DMS153 (cell line): Measurements from ENCODE around the gene CACNA2D2.
A peak's percentile ranks its signal among the peaks of the same experiment; 100 is the strongest.

ENCODE experiments used
- DNase-seq: peaks from one replicate; lab custom pipeline; 2025; lab: John Stamatoyannopoulos, UW

The CACNA2D2 gene

DNA sequence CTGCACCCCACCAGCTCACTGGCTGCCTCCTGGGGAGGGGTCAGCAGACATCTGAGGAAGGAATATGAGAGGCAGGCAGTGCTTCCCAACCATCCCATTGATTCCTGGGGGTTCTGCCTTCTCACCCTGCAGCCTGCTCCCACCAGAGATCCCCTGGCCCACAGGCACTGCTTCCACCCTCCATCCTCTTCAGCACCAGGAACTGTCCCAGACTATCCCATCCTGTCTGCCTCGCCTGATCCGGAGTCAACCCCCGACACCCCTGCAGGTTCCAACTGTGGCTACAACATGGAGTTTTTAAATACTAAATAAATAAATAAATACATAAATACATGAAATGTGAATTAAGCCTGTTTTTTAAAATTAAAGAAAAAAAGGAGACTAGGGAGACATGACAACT lies 43.6 kb downstream of the CACNA2D2 start:
- DNase-seq, result no peak

DNA sequence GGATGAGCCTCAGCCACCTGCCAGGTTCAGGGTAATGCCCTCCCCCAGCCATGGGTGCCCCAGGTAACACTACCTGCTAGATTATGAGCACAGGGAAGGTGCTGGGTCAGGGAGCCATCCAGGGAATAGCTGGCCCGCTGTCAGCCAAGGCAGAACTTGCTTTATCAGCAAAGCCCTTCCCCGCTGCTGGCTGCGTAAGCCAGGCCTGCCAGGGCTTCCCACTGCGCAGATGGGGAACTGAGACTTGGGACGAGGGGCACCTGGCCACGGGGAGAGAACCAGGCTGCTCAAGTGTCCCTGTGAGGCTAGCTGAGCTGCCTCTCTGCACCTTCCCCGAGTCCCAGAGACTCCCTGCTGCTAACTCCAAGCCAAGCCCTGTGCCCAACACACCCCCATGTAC lies 45.4 kb downstream of the CACNA2D2 start:
- DNase-seq, result no peak

- no peak for DNase-seq
These were observed 48.0 kb downstream of the CACNA2D2 start for GRCh38 chr3:50455161-50456018.

- DNase-seq, result no peak
These were observed 48.9 kb downstream of the CACNA2D2 start for GRCh38 chr3:50454481-50455070.

DNA sequence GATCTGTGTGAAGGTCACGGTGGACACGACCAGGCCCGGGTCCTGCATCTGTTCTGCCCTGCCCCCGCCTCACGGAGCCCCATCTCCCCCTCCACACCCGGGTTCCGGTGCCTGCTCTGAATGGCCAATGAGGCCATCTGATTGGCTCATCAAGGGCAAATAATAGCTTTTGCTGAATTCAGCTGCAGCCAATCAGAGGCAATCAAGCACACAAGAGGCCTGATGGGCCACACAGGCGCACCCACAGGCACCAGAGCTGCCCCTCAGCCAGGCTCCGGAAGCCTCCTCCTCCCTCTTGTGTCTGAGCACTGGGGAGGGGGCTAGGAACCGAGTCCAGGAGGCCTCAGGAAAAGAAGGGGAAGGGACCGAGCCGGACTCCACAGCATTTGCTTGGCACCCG lies 49.5 kb downstream of the CACNA2D2 start:
- DNase-seq, result no peak

DNA sequence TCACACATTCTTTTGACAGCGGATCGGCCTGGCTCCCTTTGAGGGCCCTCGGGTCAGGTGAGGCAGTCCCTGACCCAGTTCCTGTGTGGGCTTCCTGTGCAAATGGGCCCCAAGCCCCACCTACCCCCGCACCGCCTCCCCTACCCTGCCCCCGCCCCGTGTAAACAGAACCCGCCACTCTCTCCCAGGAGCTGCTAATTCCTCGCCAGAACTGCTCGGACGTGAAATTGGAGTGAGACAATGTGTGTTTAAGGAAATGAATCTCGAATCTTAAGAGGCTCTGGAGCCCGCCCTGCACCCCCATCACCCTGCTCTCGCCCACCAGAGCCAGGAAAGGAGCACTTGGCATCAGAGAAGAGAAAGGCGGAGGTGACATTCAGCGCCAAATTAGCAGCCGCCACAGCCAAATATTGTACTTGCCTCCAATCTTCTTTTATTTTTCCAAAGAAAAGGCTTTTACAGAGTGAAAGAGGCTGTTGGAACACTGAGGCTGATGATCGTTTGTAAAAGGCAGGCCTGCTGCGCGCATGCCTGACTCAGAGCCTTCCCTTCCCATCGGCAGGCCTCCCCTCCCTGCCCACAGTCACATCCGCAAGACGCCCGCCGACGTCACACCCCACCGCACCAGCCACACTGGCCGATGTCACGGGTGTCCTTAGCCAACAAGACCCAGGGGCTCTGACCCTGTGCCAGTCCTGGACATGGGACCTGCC lies 53.1 kb downstream of the CACNA2D2 start:
- DNase-seq, result no peak

DNA sequence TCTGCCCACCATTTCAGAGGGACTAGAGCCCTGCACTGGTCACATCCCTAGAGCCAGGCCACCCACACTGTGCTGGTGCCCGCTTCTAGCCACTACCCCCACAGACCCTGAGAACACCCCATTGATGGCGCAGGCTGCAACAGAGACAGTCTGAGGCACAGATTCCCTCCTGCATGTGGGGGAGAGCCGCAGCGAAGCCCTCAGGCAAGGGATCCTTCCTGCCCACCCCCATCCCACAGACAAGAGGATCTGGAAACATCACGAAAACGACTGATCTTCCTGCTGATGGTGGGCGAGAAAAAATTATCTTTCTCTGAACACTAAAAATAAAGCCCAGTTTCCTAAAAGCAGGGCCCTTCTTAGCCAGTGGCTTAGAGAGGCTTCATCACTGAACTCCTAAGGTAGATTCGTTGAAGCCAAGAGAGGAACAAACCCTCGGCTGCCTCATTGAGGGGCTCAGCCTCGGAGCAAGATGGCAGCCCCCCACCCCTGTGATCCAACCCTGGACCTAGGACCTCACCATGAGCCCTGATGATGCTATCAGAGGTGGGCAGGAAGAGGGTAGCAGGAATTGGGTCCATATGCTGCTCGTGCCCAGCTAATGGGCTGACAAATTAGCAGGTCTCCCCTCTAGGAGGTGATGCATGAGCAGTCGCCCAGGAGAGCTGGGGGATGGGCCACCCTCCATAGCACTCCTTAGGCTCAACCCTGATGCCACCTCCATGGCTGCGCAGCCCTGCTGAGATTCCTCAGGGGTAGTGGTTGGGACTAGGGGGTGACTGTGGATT lies 54.5 kb downstream of the CACNA2D2 start:
- DNase-seq, result no peak

DNA sequence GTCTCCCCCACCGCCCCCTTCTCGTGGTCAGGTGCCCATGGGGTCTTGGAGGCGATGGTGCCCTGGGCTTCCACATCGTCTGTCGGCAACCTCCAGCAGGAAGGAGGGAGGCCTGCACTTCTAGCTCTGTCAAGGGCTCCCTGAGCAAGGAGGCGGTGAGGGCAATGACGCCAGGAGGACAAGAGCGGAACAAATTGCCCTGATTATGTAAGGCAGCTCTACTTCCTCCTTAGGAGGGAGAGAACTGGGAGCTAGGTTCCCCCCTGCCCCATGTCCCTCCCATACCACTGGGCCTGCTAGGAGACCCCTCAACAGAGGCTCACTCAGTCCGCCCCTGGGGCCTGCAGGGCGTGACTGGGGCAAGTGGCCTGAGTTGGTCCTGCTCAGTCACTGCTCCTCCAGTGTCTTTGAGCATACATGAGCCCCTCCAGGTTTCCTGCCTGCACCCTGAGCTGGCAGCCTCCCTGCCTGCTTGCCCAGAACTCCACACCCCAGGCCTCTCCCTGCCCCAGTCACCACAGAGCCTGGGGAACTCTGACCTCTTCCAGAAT lies 56.1 kb downstream of the CACNA2D2 start:
- no peak for DNase-seq

DNA sequence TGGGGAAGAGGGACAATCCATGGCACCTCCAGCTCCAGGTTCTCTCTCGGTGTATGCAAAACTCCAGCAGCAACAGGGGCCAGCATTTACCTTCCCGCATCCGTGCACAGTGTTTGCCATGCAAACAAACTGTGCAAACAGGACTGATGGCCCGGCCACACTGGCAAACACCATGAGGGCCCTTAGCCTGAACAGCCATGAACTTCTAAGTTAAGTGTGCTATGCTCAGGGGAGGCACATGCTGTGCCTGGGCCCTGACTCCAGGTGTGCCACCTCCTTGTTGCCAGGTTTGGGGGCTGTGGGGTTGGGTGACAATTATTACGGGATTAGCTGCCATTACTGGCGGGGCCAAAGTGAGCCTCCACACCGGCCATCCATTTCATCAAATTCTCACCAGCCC lies 57.5 kb downstream of the CACNA2D2 start:
- DNase-seq, result peak; percentile 75

GRCh38 chr3:50444782-50445181 lies 58.7 kb downstream of the CACNA2D2 start:
- DNase-seq, result no peak

GRCh38 chr3:50444213-50444612 lies 59.2 kb downstream of the CACNA2D2 start:
- DNase-seq, result no peak

- DNase-seq, result no peak
These were observed 60.4 kb downstream of the CACNA2D2 start for GRCh38 chr3:50442945-50443579.

- DNase-seq, result no peak
These were observed 61.8 kb downstream of the CACNA2D2 start for GRCh38 chr3:50441424-50442217.

DNA sequence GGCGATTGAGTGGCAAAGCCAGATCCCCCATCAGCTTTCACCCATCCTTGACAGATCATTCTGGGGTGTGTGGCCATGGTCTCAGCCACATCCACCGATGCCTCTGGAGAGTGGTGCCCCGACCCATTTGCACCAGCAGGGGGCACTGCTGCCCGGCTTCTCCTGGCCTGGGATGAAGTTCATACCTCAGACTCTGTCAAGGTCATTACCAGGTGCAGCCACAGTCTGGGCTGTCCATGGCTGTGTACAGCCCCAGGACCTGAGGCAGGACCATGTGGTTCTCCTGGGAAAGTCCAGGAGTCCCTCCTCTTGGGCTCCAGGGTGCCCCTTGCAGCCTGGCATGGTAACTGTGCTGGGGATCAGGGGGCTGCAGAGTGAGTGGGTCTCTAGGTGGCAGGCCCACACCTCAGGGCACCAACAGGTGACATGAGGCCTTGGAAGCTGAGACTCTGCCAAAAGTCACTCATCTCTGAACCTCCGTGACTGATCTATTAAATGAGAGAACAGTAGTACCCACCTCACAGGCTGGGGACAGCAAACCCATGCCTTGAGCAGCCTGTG lies 67.2 kb downstream of the CACNA2D2 start:
- DNase-seq, result no peak

DNA sequence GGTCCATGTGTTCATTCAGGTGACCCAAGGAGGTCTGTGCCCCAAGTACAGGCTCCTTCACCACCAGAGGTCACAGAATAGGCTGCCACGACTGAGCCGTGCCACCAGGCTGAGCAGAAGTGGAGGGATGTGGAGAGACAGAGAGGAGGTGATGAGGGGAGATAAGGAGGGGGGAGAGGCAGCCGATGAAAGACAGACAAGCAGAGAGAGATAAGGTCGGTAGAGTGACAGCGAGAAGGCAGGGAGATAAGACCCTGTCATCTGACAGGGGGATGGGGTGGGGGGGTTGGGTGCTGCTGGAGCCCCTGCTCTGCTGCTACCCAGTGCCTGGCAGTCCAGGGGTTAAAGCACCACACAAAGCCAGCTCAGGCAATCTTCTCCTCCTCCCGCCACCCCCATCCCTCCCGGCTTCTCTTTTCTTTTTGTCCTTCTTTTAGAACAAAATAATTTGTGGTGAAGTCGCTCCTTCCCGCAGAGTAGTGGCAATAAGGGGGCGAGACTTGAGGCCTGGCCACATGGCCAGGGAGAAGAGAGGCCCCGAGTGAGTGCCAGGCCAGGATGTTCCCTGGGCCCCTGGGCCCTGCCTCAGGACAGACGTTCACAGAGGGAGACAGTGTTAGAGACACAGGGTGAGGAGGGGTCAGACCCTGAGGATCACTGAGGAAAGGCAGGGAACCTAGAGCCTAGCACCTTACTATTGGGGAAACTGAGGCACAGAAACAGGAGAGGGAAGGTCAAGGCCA lies 67.9 kb downstream of the CACNA2D2 start:
- DNase-seq, result no peak

GRCh38 chr3:50433954-50434353 lies 69.5 kb downstream of the CACNA2D2 start:
- no peak for DNase-seq

GRCh38 chr3:50430950-50431435 lies 72.4 kb downstream of the CACNA2D2 start:
- DNase-seq, result no peak

DNA sequence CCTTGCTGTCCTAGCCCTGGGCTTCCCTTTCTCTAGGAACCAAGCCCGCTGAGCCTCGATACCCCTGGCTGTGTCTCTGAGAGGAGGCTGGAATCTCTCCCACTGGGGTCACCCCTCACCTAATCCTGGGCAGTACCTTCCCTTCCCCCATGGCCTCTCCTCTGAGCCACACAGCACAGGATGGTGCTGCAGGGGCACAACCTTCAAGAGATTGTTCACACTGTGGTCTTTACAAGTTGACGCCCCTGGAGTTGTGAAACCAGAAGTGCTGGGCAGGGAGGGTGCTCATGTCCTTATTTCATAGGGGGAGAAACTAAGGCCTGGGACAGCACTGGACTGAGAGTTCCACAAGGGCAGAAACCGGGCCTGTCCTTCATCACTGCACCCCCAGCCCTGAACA lies 73.2 kb downstream of the CACNA2D2 start:
- no peak for DNase-seq

GRCh38 chr3:50428007-50428633 lies 75.3 kb downstream of the CACNA2D2 start:
- DNase-seq, result no peak
